Caco-2 (cell line): ENCODE data around the gene PARP3. TPM values are rescaled to one million over a fixed set of nuclear protein-coding genes. Genes with fewer than 3 reads are reported as not detected.
A peak's percentile ranks its signal among the peaks of the same experiment; 100 is the strongest.

Source experiments
- BruUV-seq: library from RNA; stranded (reverse); fragments of 400-500 nt; replicated peaks from 2 replicates; lab custom pipeline; 2021; lab: Mats Ljungman, UMichigan
- CTCF ChIA-PET: fragments of 300-600 bp; sonication (Branson Sonifier 250); formaldehyde crosslinking; loops from one replicate; lab custom pipeline; 2022; ENCODE audit warnings: antibody characterized with exemption; lab: Charles Lee
- POLR2A ChIA-PET: fragments of 300-600 bp; sonication (Branson Sonifier 250); formaldehyde crosslinking; loops from one replicate; lab custom pipeline; 2022; ENCODE audit warnings: antibody characterized with exemption; lab: Charles Lee
- DNase-seq, 2 experiments: peaks; one replicate each; pipeline versions ENCODE4 v3.0.0 to v3.0.0-alpha.2; 2020 to 2022
- H3K27me3 ChIP-seq: replicated peaks from 2 replicates; pipeline ENCODE4 v1.6.0; 2011; ENCODE audit warnings: low read length; ENCODE audit not compliant: control insufficient read depth, insufficient read depth
- H3K36me3 ChIP-seq: 2 replicates; pipeline ENCODE4 v1.5.1; 2011; ENCODE audit warnings: low read length; ENCODE audit not compliant: control insufficient read depth, insufficient read depth
- H3K4me1 ChIP-seq: fragments of 250-450 bp; sonication (Bioruptor Pico); 2 replicates; pipeline ENCODE4 v1.5.1; 2020; ENCODE audit warnings: mild to moderate bottlenecking
- H3K4me3 ChIP-seq: 2 replicates; pipeline ENCODE4 v1.5.1; 2011; ENCODE audit warnings: low read depth, mild to moderate bottlenecking, control low read depth, low read length
- H3K9me3 ChIP-seq: fragments of 250-450 bp; sonication (Bioruptor Pico); 2 replicates; pipeline ENCODE4 v1.5.1; 2020; ENCODE audit warnings: mild to moderate bottlenecking, moderate library complexity
- H3K27ac Mint-ChIP-seq: one replicate; pipeline ENCODE4 v1.8.0; 2022; ENCODE audit warnings: mixed read lengths; ENCODE audit not compliant: unreplicated experiment
- H3K27me3 Mint-ChIP-seq: one replicate; pipeline ENCODE4 v1.8.0; 2022; ENCODE audit warnings: mixed read lengths; ENCODE audit not compliant: insufficient read depth, unreplicated experiment
- H3K36me3 Mint-ChIP-seq: one replicate; pipeline ENCODE4 v1.8.0; 2022; ENCODE audit warnings: mild to moderate bottlenecking, mixed read lengths; ENCODE audit not compliant: insufficient read depth, unreplicated experiment
- H3K4me1 Mint-ChIP-seq: one replicate; pipeline ENCODE4 v1.8.0; 2022; ENCODE audit warnings: low read depth, mixed read lengths; ENCODE audit not compliant: unreplicated experiment
- H3K4me3 Mint-ChIP-seq: one replicate; pipeline ENCODE4 v1.8.0; 2022; ENCODE audit warnings: mild to moderate bottlenecking, moderate library complexity, mixed read lengths; ENCODE audit not compliant: unreplicated experiment
- H3K9me3 Mint-ChIP-seq: one replicate; pipeline ENCODE4 v1.8.0; 2022; ENCODE audit warnings: mixed read lengths; ENCODE audit not compliant: unreplicated experiment
- CTCF ChIP-seq, 2 experiments: fragments of 200-600 bp in 1 of 2; IDR thresholded peaks; 1 replicate in 1 of 2; 2 replicates in 1 of 2; pipeline versions ENCODE4 v1.5.1 to v1.8.0; 2011 to 2022; ENCODE audit warnings: antibody characterized with exemption in 1 of 2, control low read depth in 1 of 2, inconsistent platforms in 1 of 2, low read depth in 1 of 2, low read length in 1 of 2, mild to moderate bottlenecking in 1 of 2, moderate library complexity in 1 of 2; ENCODE audit not compliant: insufficient read depth in 1 of 2, severe bottlenecking in 1 of 2, unreplicated experiment in 1 of 2
- intact Hi-C: fragments of 100-400 bp; cut with micrococcal nuclease; formaldehyde crosslinking; loops from one replicate; pipeline ENCODE4 v1.10.0; 2022; ENCODE audit not compliant: unreplicated experiment
- total RNA-seq: library from RNA; stranded (reverse); gene quantifications from 2 replicates; pipeline ENCODE4 v1.2.3, GENCODE V29; 2022

PARP3 gene
- total RNA-seq, 1 experiment from 2014 or later = 3.3 TPM

- peaks cover 21% of the 10 kb centered on the region for H3K36me3 Mint-ChIP-seq
- ChIA-PET POLR2A (interaction anchor here (0.5 kb wide), 1 partner anchor 226 kb away, joined by 7 read pairs; no protein-coding TSS in a partner anchor), CTCF (no interaction called here)
- Histone ChIP-seq H3K9me3 (no peaks in the 10 kb centered on the region), H3K36me3 (no peaks in the 10 kb centered on the region), H3K4me1 (no peaks in the 10 kb centered on the region), H3K4me3 (no peak overlapping the region), H3K27me3 (no peaks in the 10 kb centered on the region)
- H3K27ac Mint-ChIP-seq = no peak overlapping the region
- intact Hi-C loops = no loop called here
- TF ChIP-seq CTCF (IDR thresholded peaks at IDR 0.05; ENCODE audit: insufficient read depth in 1 of 2, low read depth in 1 of 2, low read length in 1 of 2, severe bottlenecking in 1 of 2, unreplicated experiment in 1 of 2) = no peak
- no peaks in the 10 kb centered on the region for H3K27me3 Mint-ChIP-seq
- DNase-seq = peak in 1 of 2 experiments; percentile 32
- BruUV-seq = no TSS peak
- no peak overlapping the region for H3K4me3 Mint-ChIP-seq
- H3K4me1 Mint-ChIP-seq = no peaks in the 10 kb centered on the region
- H3K9me3 Mint-ChIP-seq = no peaks in the 10 kb centered on the region
Observed at GRCh38 chr3:51929420-51930003, 12.7 kb upstream of the PARP3 start.

- no peaks in the 10 kb centered on the region for H3K9me3 Mint-ChIP-seq
- BruUV-seq = no TSS peak
Observed at GRCh38 chr3:51930439-51930838, 11.7 kb upstream of the PARP3 start.

GRCh38 chr3:51931756-51932155 lies 10.4 kb upstream of the PARP3 start:
- Mint-ChIP-seq H3K4me1 (no peaks in the 10 kb centered on the region), H3K27ac (no peak overlapping the region), H3K4me3 (no peak overlapping the region), H3K27me3 (no peaks in the 10 kb centered on the region), H3K36me3 (peaks cover 32% of the 10 kb centered on the region), H3K9me3 (no peaks in the 10 kb centered on the region)
- Histone ChIP-seq H3K4me3 (no peak overlapping the region), H3K27me3 (no peaks in the 10 kb centered on the region), H3K4me1 (no peaks in the 10 kb centered on the region), H3K9me3 (no peaks in the 10 kb centered on the region), H3K36me3 (no peaks in the 10 kb centered on the region)
- no peak for DNase-seq
- TF ChIP-seq CTCF (IDR thresholded peaks at IDR 0.05; ENCODE audit: insufficient read depth in 1 of 2, low read depth in 1 of 2, low read length in 1 of 2, severe bottlenecking in 1 of 2, unreplicated experiment in 1 of 2) = no peak
- ChIA-PET CTCF (no interaction called here), POLR2A (interaction anchor here (0.6 kb wide), 1 partner anchor 1564 kb away, joined by 17 read pairs; no protein-coding TSS in a partner anchor)
- intact Hi-C loops = no loop called here
- no TSS peak for BruUV-seq

More at GRCh38 chr3:51930439-51930838, 11.7 kb upstream of the PARP3 start:
- POLR2A ChIA-PET = no interaction called here
- CTCF ChIA-PET = interaction anchor here (0.6 kb wide), 1 partner anchor 169 kb away, joined by 3 read pairs; no protein-coding TSS in a partner anchor
- peaks cover 28% of the 10 kb centered on the region for H3K36me3 Mint-ChIP-seq
- Histone ChIP-seq H3K9me3 (no peaks in the 10 kb centered on the region), H3K36me3 (no peaks in the 10 kb centered on the region), H3K27me3 (no peaks in the 10 kb centered on the region), H3K4me3 (no peak overlapping the region), H3K4me1 (no peaks in the 10 kb centered on the region)
- TF ChIP-seq CTCF (IDR thresholded peaks at IDR 0.05; ENCODE audit: insufficient read depth in 1 of 2, low read depth in 1 of 2, low read length in 1 of 2, severe bottlenecking in 1 of 2, unreplicated experiment in 1 of 2) = no peak
- no peak overlapping the region for H3K27ac Mint-ChIP-seq
- H3K4me1 Mint-ChIP-seq = no peaks in the 10 kb centered on the region
- no peaks in the 10 kb centered on the region for H3K27me3 Mint-ChIP-seq
- intact Hi-C loops = no loop called here
- no peak for DNase-seq
- H3K4me3 Mint-ChIP-seq = no peak overlapping the region
